Esophagus (tissue), 2 donors: Measurements from ENCODE around the gene SASH1. TPM values are rescaled to one million over a fixed set of nuclear protein-coding genes. Genes with fewer than 3 reads are reported as not detected.

Experiments
- H3K27ac ChIP-seq, 2 donors: one replicate each; pipeline ENCODE4 v1.5.1; 2013; ENCODE audit warnings: low read depth in 2 of 2, mild to moderate bottlenecking in 2 of 2, inconsistent platforms in 1 of 2, low read length in 1 of 2, moderate library complexity in 1 of 2
- H3K27me3 ChIP-seq, 2 donors: one replicate each; pipeline ENCODE4 v1.6.1; 2013; ENCODE audit warnings: low read length in 2 of 2, control low read depth in 1 of 2, mild to moderate bottlenecking in 1 of 2; ENCODE audit not compliant: insufficient read depth in 2 of 2, control insufficient read depth in 1 of 2
- H3K36me3 ChIP-seq, 2 donors: one replicate each; pipeline ENCODE4 v1.6.1; 2013; ENCODE audit warnings: low read length in 1 of 2; ENCODE audit not compliant: control insufficient read depth in 2 of 2, insufficient read depth in 2 of 2
- H3K4me1 ChIP-seq, 2 donors: one replicate each; pipeline ENCODE4 v1.6.1; 2013; ENCODE audit warnings: low read length in 1 of 2; ENCODE audit not compliant: control insufficient read depth in 2 of 2, insufficient read depth in 2 of 2
- H3K4me3 ChIP-seq, 2 donors: one replicate each; pipeline ENCODE4 v1.5.1; 2013; ENCODE audit warnings: low read length in 2 of 2, mild to moderate bottlenecking in 2 of 2, low read depth in 1 of 2, moderate library complexity in 1 of 2
- H3K9me3 ChIP-seq, 2 donors: one replicate each; pipeline ENCODE4 v1.6.1; 2013; ENCODE audit warnings: mild to moderate bottlenecking in 2 of 2, low read depth in 1 of 2, low read length in 1 of 2, moderate library complexity in 1 of 2; ENCODE audit not compliant: control insufficient read depth in 2 of 2, insufficient read depth in 1 of 2
- WGBS, 2 donors: extraction: QIAGEN DNeasy Blood & Tissue Kit; methylation state at CpG; one replicate each; pipeline ENCODE4 v1.1.7; 2013; 5-methylcytosine and 5-hydroxymethylcytosine counted together
- polyA plus RNA-seq, 2 donors: library from polyadenylated mRNA; stranded (reverse); fragments of 200-250 nt; gene quantifications; one replicate each; pipeline ENCODE4 v1.2.3, GENCODE V29; 2013
- donor health status: healthy with polysubstance abuse.
- donor health status: Bipolar disorder and iron deficiency.

The SASH1 gene
- polyA plus RNA-seq, 2 donors, result 29.6 to 59.0 TPM

DNA sequence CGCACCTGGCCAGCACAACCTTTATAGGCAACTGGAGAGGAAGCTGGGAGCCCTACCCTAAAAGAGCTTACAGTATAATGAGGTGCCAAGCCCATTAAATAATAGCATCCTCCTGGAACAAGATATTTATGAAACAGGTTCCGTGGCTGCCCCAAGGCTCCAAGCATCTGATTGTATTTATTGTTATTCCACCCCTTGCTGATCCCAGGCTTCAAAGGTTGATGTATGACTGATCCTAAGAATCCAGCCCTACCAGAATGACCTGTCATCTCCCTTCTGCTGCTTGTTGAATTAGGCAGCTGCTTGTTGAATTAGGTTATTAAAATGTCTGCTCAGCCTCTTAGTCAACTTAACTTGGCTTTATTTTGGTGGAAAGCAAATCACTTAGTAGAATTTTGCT is 35.2 kb upstream of the SASH1 start:
- Histone ChIP-seq H3K27ac (peak overlapping the region in 1 of 2 donors; percentile 55), H3K27me3 (no peaks in the 10 kb centered on the region), H3K4me1 (no peaks in the 10 kb centered on the region), H3K36me3 (no peaks in the 10 kb centered on the region), H3K9me3 (no peaks in the 10 kb centered on the region), H3K4me3 (no peak overlapping the region)
- 56 to 69% methylated on average over 2 of the region's 2 CpGs for WGBS, 2 donors

DNA sequence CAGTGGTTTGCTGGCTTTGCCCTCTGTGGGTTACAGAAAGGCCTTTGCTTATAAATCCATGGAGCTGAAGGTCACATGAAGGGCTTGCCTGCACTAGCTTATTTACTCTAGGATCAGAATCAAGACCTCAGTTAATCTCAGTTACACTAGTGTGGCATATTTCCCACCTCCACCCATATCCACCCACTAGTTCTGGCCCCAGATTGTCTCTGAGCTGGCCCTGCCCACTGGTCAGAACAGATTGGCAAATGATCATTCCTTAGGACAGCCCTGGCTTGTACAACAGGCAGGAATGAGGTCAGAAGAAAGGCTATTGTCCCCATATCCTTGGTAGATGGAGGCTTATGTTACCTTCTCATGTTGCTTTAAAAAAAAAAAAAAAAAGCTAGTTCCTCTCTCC is 33.3 kb upstream of the SASH1 start:
- Histone ChIP-seq H3K9me3 (no peaks in the 10 kb centered on the region), H3K27me3 (no peaks in the 10 kb centered on the region), H3K4me1 (no peaks in the 10 kb centered on the region), H3K36me3 (no peaks in the 10 kb centered on the region), H3K27ac (peak overlapping the region; percentile 60 to 79), H3K4me3 (no peak overlapping the region)

DNA sequence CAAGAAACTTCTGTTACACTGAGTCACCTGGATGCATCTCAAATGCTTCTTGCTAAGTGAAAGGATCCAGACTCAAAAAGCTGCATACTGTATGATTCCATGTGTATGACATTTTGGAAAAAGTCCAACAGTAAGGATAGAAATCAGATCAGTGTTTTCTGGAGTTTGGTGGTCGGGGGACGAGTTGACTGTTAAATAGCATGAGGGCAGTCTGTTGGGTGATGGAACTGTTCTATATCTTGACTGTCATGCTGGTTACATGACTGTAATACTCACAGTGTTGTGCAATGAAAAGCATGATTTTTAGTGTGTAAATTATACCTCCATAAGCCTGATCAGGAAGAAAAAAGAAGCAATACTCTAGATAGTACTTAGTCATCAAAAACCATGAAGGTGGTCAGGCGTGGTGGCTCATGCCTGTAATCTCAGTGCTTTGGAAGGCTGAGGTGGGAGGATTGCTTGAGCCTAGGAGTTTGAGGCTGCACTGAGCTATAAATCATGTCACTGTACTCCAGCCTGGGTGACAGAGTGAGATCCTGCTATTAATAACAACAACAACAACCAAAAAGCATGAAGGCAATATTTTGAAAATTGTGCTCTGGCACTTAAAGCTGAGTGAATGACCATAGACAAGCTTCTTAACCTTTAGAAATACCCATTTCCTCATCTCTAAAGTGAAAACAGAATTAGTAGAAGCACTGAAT is 30.5 kb upstream of the SASH1 start:
- no peaks in the 10 kb centered on the region for H3K27me3 ChIP-seq
- no peaks in the 10 kb centered on the region for H3K9me3 ChIP-seq
- no peaks in the 10 kb centered on the region for H3K36me3 ChIP-seq
- WGBS, 2 donors, result 63 to 67% methylated on average over 3 of the region's 3 CpGs
- no peak overlapping the region for H3K4me3 ChIP-seq
- H3K27ac ChIP-seq, result peak overlapping the region in 1 of 2 donors; percentile 36
- no peaks in the 10 kb centered on the region for H3K4me1 ChIP-seq

DNA sequence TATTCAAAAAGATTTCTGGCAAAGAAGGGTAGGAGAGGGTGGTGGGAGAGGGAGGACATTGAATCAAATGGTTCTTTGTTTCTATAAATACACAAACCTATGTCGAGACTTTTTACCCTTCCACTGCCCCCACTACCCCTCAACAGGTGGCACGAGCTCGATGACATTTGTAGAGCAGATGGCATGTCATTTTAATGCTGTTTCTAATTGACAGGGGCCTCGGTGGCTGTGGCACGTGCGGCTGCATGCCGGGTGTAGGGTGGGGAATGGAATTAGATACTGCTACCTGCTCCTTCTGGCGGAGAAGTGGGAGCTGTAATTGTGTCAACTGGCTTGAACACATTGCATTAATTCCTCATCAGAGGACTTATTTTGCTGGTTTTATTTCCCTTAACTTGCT is 29.1 kb upstream of the SASH1 start:
- Histone ChIP-seq H3K9me3 (no peaks in the 10 kb centered on the region), H3K36me3 (no peaks in the 10 kb centered on the region), H3K27ac (peak overlapping the region in 1 of 2 donors; percentile 68), H3K27me3 (no peaks in the 10 kb centered on the region), H3K4me3 (no peak overlapping the region), H3K4me1 (no peaks in the 10 kb centered on the region)
- WGBS, 2 donors, result 73 to 79% methylated on average over 8 of the region's 8 CpGs

DNA sequence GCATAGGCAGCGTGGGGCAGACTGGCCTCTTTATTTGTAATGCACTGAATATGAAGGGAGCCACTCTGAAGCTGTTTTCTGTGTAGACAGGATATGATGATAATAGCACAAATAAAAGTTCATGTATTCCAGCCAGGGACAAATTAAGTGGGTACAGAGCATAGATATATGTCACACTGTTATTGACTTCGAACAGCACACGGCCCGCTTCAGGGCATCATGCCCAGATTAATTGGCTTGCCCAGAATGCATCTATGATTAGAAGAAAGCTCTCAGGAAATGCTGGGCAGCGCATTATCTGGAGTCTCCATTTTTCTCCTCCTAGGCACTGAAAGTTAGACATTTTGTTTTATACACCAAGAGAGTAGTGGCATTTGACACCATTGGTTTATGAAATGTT is 26.3 kb upstream of the SASH1 start:
- no peaks in the 10 kb centered on the region for H3K9me3 ChIP-seq
- H3K27me3 ChIP-seq, result no peaks in the 10 kb centered on the region
- no peaks in the 10 kb centered on the region for H3K36me3 ChIP-seq
- 59 to 63% methylated on average over 5 of the region's 5 CpGs for WGBS, 2 donors
- H3K4me3 ChIP-seq, result no peak overlapping the region
- H3K27ac ChIP-seq, result peak overlapping the region in 1 of 2 donors; percentile 58
- H3K4me1 ChIP-seq, result no peaks in the 10 kb centered on the region

DNA sequence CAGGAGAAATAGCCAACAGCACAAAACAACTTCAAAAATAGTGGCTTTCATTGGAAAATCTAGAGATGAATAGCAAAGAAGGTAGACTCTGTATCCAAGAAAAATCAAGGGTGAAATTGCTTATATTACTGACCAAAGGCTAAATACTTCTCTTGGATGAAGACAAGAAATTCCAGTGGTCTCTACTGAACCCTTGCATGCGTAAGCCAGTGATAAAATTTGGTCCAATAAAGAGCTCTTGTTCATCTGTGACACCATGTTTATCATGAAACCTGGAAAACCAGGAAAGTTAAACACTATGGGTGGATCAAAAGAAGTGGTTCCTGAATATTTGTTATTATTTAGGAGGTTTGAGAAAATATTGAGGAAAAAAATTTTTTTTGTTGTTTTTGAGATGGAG is 25.6 kb upstream of the SASH1 start:
- Histone ChIP-seq H3K36me3 (no peaks in the 10 kb centered on the region), H3K4me1 (no peaks in the 10 kb centered on the region), H3K4me3 (no peak overlapping the region), H3K27me3 (no peaks in the 10 kb centered on the region), H3K27ac (no peak overlapping the region), H3K9me3 (no peaks in the 10 kb centered on the region)
- WGBS, 2 donors, result 88 to 100% methylated on average over 1 of the region's 1 CpG

DNA sequence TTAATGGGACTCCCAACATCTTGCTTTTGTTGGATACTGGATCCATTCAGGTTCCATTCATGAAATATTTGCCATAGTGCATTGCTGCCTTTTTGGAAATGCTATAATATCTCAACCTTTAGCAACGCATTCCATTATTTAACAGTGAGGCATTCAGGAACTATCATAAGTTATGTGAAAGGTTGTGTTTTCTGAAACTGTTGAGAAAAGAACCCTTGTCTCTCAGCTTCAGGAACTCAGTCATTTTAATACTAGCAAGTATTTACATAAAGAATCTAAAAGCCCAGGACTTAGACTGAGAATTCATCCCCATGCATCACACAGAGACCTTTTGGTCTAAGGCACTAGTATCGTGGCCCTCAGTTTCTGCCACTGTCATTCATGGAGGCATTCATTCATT is 24.9 kb upstream of the SASH1 start:
- no peak overlapping the region for H3K27ac ChIP-seq
- no peaks in the 10 kb centered on the region for H3K36me3 ChIP-seq
- 80 to 94% methylated on average over 2 of the region's 2 CpGs for WGBS, 2 donors
- H3K9me3 ChIP-seq, result no peaks in the 10 kb centered on the region
- H3K4me3 ChIP-seq, result no peak overlapping the region
- no peaks in the 10 kb centered on the region for H3K27me3 ChIP-seq
- H3K4me1 ChIP-seq, result no peaks in the 10 kb centered on the region

DNA sequence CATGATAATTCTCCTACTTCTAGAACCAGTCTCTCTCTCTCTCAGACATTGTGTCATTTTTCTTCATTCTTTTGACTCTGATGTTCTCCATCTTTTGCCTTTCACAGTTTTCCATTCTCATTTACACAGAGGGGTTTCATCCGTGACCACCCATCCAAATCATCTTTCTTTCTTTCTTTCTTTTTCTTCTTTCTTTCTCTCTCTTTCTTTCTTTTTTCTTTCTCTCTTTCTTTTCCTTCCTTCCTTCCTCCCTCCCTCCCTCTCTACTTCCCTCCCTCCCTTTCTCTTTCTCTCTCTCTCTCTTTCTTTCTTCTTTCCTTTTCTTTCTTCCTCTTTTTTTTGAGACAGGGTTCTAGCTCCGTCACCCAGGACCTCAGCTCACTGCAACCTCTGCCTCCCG is 19.9 kb upstream of the SASH1 start:
- Histone ChIP-seq H3K36me3 (no peaks in the 10 kb centered on the region), H3K4me1 (no peaks in the 10 kb centered on the region), H3K9me3 (no peaks in the 10 kb centered on the region), H3K27me3 (no peaks in the 10 kb centered on the region), H3K27ac (peak overlapping the region in 1 of 2 donors; percentile 31), H3K4me3 (no peak overlapping the region)
- 89 to 96% methylated on average over 3 of the region's 3 CpGs for WGBS, 2 donors

DNA sequence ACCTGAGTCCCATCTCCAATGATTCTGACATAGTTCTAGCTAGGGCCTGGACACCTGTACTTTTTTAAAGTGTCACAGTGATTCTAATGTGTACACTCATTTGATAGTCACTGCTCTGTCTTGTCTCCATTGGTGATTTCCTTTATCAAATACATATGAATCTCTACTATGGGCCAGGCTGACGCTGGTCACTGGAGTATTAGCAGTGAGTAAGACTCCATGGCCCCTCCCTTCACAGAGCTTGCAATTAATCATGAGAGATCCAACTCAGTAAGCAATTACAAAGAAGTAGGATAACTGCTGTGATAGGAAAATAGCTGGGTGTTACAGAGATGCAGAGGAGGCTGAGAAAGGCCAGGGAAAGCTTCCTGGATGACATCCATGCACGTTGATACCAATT is 19.3 kb upstream of the SASH1 start:
- WGBS, 2 donors, result 32 to 54% methylated on average over 2 of the region's 2 CpGs
- H3K27ac ChIP-seq, result peak overlapping the region; percentile 38 to 42
- H3K4me1 ChIP-seq, result no peaks in the 10 kb centered on the region
- no peak overlapping the region for H3K4me3 ChIP-seq
- H3K27me3 ChIP-seq, result no peaks in the 10 kb centered on the region
- no peaks in the 10 kb centered on the region for H3K36me3 ChIP-seq
- no peaks in the 10 kb centered on the region for H3K9me3 ChIP-seq

DNA sequence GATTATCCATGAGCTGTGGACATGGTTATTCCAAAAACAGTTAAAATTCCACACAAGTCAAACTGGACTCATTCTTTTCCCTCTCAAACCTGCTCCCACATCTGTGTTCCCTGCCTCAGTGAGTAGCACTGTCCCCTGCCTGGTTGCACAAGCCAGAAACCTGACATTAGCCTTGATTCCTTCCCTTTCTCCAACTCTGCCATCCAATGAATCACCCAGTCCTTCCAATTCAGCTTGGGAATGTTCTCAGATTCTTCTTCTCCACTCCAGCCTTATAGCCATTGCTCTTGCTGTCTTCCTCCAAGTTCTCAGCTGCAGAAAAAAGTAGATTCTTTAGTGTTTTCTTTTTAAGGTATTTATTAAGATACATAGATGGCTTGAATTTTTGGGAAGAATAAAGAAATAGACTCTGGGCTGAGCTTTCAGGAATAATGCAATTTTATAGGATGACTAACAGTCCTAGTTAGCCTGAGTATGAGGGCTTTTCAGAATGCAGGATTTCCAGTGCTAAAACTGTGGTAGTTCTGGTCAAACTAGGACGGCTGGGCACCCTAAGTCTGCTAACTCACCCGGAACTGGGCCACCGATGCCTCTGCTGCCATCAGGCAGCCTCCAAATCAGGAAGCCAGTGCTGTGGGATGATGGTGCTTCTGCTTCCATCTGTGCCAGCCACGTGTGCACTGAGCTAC is 18.2 kb upstream of the SASH1 start:
- Histone ChIP-seq H3K4me1 (no peaks in the 10 kb centered on the region), H3K9me3 (no peaks in the 10 kb centered on the region), H3K27me3 (no peaks in the 10 kb centered on the region), H3K27ac (peak overlapping the region; percentile 33 to 66), H3K4me3 (no peak overlapping the region), H3K36me3 (no peaks in the 10 kb centered on the region)
- WGBS, 2 donors, result 49% methylated on average over 4 of the region's 4 CpGs
